NCI-H82 treated with DMSO at 0.1 percent for 48 hours (cell line): Measurements from ENCODE around the gene MAPKAPK2.

Source experiments
- DNase-seq: peaks from one replicate; lab custom pipeline; 2025; ENCODE audit not compliant: unreplicated experiment; lab: John Stamatoyannopoulos, UW

The MAPKAPK2 gene

DNA sequence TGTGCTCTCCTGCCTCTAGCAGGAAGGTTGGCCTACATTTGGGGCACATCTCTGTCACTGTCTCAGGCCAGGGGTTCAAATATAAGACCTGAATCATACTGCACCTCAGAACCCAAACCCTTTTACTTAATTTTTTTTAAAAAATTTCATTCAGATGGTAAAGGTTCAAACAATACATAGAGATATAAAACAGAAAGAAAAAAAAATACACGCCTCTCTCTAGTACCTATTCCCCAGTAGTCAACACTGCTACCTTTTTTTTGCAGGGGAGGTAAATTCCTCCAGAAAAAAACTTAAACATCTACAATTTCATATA, 32.9 kb downstream of the MAPKAPK2 start:
- no peak for DNase-seq

DNA sequence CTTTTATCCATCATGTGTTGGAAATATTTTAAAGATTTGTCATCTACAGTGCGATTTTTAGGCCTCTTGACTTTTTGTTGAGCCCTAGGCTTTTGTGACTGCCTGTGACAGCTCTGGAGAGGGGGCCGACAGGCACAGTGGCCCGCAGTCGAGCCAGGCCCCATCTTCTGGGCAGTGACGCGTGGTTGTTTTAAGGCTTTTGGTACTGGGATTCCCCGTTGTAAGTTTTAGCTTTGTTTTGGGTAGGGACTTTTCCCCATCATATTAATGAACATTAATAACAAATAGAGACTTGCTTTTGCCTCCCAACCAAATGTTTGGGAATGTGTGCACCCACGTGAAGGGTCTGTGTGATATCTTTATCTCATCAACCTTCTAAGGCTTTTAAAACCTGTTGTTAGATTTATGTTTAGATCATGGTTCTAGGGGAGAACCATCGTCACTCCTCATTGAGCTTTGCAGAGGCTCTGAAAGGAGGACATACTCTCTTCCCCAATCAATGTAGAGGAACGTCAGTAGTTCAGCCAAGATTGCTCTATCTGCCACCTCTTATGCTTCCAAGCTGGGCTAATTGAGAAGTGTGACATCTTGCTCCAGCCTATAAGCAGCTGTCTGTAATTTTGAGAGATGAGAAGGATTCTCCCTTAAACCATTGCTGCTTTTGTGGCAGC, 34.6 kb downstream of the MAPKAPK2 start:
- no peak for DNase-seq

DNA sequence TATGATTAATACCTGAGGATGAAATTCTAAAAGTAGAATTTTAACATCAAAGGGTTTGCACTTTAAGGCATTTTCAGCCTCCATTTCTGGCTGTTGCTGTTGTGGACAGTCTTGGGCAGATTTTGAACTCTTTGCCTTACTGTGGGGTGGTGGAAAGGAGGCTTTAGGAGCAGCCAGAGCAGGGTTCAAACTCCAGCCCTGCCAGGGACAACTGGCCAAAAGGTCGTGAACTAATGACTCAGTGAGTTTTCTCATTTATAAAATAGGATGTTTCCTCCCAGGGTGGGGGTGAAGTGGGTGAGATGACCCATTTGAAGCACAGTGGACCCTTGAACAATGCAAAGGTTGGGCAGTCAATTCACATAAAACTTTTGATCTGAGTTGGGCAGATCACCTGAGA, 36.7 kb downstream of the MAPKAPK2 start:
- DNase-seq, result no peak

DNA sequence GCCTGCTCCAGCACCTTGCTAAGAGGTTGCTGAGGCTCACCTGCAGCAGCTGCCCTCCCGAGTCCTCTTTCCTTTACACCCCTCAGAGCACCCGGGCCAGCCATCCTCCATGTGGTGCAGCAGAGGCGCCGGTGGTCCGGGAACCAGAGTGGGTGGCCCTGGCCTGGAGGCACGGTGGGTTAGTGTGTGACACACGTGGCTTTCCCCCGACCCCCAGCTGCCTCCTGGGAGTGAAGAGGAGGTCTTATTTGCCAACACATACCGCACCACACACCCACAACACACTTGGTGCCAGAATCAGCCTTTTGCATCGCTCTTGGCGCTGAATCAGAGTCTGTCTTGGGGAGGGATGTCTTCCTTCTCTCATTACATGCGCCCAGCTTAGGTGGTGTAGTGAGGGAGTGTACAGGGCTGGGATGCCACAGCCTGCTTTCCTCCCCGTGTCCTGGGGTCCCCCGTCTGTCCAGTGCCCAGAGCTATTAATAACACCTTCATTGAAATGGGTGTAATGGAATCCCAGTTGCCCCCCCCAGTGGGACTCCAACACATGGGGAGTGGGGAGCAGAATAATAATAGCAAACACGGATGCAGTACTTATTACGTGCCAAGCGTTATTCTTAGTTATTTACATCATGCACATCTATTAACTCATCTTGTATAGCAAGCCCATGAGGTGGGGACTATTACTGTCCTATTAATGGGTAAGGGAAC, 38.2 kb downstream of the MAPKAPK2 start:
- DNase-seq, result no peak

DNA sequence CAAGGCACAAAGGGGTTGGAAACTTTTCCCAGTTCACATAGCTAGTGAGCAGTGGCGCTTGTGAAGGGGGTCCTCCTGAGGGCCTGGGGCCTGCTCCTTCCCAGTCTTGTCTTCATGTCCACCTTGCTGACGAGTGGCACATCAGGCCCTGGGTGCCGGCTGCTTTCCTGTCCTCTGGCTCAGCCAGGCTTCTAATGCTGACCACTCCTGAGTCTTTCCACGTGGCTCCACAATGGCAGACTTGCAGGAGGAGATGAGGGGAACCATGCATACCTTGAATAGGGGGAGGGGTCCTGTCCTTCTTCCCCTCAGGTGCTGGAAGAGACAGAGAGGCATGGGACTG, 38.7 kb downstream of the MAPKAPK2 start:
- DNase-seq, result no peak

DNA sequence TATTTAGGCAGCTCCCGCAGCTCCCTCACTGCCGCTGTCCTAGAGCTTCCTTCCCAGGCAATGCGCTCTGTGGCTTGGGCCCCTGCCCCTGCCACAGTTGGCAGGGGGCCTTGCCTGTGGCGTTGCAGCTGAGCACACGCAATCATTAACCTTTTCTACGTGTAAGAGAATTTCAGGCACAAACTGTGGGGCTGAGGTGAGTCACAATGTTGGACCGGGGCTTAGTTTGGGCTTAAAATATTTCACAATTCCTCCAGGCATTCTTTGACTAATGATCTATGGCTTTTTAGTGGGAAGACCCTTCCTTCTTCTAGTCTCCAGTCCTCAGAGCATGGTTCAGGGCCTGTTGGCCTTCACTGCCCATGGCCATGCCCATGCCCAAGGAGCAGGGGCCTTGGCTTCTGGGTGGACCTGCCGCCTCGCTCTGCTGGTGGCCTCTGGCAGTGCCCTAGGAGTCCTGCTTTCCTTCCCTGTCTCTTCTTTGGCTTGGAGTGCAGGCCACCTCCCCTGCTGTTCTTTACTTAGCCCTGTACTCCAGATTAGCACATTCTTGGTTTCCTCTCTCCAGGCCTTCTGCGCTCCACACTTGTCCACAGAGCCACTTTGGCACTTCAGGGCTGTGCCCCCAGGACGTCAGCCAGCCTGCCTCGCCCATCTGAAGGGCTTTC, 39.2 kb downstream of the MAPKAPK2 start:
- DNase-seq, result no peak

DNA sequence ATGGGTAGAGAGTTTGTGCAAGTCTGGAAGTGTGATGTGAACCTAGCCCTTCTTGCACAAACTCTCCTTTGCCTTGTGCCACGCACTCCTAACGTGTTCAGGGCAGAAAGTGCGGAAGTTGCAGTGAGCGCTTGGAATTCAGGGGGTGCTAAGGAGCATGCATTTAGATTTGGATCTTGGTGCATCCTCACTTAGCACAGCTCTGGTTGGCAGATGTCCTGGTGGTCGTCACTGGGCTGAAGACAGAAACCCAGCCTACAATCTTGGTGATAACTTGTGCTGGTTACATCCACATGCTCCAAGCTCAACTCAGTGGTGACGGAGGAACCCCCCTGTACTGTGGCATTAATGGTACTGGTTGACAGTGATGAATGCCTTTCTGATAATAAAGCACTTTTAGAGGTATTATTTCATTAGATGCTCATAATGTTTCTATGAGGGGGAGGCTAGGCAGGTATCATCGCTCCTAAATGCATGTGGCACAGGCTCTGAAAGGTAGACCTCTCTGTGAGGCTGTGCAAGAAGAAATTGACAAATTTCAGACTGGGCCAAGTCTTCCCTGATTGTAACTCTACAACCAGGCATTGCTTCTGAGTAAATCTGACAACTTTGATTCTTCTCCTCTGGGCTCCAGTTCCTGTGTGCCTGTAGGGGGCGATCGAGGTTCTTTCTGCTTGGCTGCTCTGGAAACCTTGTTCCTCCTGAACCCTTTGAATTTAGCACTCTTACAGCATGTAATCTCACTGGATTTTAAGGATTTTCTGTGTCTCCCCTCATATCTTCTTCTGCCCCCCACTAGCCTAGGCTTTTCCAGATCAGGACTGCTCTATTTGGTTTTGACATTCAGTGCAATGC, 40.6 kb downstream of the MAPKAPK2 start:
- DNase-seq, result peak; percentile 16

DNA sequence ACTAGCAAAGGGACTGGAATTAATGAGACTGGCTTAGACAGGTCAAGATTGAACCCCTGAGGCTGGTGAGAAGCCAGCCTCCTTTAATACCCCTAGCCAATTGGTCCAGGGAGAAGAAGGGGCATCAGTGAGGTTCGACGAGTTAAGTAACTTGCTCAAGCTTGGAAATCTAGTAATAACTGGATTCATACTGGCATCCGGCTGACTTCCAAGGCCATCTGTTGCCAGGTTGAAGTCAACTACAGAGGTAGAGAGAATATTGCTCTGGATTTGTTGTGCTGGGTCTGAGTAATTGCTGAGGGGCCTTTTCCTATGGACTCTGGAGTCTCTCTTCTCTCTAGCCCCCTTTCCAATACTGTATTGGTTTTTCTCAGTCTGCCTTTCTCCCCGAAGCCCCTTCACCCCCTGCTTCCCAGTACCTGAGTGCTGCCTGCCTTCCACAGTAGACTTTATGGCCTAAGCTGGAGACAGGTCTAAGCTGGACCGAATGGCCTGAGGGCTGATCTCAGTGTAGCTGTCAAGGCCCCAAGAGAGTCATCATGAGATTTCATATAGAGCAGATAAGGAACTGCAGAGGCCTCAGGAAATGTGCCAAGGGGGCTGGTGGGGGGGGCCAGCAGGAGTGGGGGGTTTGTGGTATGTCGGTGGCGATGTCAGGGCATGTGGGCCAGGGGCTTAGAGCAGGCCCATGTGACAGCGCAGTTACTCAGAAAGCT, 43.4 kb downstream of the MAPKAPK2 start:
- DNase-seq, result no peak

DNA sequence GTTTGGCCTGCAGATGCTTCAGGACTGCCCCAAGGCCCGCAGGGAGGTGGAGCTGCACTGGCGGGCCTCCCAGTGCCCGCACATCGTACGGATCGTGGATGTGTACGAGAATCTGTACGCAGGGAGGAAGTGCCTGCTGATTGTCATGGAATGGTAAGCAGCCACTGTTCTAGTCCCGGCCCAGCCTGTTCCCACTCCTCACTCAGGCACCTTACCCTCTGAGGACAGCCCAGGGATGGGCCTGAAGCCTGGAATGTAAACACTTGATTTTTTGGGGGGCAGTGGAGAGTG, 43.9 kb downstream of the MAPKAPK2 start:
- DNase-seq, result no peak

DNA sequence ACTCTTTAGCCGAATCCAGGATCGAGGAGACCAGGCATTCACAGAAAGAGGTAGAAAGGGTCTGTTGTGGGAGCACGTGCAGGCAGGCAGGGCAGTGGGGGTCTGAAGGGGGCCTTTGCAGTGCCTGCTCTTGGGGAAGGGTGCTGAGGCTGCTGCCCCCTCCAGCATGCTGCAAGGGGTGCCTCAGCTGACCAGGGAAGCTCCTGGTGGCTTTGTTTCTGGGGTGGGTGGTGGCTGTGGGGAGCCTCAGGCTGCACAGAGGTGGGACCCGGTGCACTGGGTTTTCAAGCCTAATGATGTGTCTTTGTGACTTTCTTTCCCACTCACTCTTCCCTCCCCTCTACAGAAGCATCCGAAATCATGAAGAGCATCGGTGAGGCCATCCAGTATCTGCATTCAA, 44.3 kb downstream of the MAPKAPK2 start:
- DNase-seq, result no peak

DNA sequence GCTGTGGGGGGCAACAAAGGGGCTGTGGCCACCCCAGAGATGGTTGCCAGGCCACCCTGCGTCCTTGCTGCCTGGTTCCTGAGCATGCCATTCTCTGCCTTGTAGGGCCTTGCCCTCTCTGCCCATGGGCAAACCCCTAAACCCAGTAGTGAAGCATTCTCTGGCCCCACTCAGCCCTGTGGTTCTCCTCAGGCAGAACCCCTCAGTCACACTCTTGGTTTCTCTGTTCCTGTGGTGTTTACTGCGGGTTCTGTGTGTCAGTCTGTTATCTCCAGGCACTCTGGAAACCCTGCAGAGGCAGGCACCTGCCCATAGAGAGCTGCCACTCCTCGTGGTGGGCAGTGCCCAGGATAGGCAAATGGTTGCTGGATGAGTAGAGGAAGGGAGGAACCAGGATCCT, 44.8 kb downstream of the MAPKAPK2 start:
- DNase-seq, result no peak

DNA sequence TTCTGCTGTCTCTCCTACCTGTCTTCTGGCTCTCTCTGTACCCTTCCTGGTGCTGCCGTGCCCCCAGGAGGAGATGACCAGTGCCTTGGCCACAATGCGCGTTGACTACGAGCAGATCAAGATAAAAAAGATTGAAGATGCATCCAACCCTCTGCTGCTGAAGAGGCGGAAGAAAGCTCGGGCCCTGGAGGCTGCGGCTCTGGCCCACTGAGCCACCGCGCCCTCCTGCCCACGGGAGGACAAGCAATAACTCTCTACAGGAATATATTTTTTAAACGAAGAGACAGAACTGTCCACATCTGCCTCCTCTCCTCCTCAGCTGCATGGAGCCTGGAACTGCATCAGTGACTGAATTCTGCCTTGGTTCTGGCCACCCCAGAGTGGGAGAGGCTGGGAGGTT, 47.8 kb downstream of the MAPKAPK2 start:
- no peak for DNase-seq

DNA sequence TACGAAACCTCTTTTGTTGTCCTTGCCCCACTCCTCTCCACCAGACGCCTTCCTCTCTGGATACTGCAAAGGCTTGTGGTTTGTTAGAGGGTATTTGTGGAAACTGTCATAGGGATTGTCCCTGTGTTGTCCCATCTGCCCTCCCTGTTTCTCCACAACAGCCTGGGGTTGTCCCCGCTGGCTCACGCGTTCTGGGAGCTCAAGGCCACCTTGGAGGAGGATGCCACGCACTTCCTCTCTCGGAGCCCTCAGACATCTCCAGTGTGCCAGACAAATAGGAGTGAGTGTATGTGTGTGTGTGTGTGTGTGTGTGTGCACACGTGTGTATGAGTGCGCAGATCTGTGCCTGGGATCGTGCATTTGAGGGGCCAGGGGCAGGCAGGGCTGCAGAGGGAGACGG, 48.3 kb downstream of the MAPKAPK2 start:
- no peak for DNase-seq

DNA sequence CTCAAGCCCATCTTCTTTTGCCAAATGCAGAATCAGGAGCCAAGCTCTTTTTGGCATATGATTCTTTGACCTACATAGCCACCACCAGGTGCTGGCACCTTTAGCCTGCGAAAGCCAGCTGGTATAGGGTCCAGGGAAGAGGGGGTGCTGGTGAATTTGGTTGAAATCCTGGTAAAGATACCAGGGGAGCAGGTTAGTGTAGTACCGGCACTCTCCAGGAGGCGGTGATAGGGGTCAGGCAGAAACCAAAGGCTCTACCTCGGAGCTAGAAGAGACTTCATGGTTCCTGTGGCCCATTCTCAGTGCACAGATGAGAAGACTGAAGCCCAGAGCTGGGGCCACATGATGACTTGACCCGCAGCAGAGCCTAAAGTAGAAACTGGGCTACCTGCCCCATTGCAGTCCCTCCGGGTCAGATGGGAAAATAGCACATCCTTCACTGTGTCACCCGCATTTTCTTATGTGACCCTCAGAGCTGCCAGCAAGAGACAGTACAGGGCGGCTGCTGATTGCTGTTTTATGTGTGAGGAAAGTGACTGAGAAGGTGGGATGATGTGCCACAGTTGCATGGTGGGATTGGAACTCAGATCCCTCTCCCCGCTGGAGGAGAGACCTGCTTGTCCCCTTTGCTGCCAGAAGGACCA, 49.9 kb downstream of the MAPKAPK2 start:
- peak; percentile 15 for DNase-seq

DNA sequence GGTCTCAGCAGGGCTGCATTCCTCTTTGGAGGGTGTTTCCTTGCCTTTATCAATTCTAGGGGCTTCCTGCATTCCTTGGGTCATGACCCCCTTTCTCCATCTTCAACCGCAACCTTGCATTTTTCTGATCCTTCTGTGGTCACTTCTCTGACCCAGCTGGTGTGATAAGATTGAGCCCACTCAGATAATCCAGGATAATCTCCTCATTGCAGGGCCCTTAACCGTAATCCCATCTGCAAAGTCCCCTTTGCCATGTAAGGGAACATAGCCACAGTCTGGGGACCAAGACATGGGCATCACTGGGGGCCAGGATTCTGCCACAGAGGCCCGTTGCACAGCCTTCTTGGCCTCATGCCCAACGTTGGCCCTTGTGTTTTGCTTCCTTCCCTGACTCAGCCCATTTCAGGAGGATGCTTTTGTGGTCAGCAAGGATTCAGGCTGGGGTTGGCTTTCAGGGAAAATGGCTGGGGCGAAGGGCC, 50.9 kb downstream of the MAPKAPK2 start:
- peak; percentile 18 for DNase-seq

DNA sequence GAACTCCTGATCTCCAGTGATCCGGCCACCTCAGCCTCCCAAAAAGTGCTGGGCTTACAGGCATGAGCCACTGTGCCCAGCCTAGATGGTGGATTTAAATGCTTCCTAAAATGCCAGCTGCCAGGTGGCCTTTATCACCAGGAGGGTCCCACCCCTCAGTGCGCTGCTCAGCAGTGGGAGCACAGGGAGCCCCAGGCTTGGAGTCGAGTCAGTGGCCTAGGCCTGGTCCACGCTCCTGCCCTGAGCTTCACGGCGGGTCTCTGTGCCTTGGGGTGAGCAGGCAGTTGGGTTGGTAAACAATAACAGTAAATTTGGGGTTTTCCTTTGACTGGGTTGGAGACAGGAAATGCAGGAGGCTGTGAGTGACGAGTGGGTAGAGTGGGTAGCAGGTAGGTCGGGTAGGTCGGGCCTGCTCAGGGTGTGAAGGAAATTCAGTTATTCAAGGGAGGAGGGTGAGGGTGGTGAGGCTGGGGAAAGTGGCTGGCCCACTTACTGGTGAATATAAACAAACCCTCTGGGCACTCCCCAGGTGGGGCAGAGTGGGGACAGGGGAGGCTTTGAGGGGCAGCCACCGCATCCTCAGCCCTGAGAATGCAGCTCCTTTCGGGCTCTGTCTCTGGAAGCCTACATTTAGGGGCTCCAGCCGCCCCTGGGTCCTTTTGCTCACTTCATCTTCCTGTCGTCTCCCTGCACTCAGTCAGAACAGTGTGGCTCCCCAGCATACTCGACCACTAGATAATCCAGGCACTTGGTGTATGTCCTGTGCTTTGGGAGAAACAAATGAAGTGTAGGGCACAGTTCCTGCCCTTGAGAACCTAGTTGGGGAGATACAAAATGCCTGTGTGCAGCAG, 52.4 kb downstream of the MAPKAPK2 start:
- no peak for DNase-seq

DNA sequence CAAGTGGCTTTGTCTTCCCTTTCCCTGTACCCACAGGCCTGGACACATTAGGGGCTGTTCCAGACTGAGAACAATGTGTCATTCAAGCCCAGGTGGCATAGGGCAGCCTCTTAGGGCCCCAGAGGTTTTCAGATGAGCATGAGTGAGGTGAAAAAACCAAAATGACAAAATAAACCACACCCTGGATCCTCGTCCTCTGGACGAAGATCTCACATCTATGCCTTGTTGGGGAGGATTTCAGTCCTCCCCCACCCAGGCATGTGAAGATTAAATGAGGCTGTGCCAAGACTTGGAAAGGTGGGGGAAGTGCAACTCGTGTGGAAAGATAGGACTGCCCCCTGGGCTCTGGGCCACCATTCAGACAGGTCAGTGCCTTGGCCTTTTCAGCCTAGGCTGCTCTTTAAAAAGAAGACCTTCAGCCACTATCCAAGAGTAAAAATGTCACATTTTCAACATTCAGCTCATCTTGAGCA, 53.1 kb downstream of the MAPKAPK2 start:
- DNase-seq, result no peak

DNA sequence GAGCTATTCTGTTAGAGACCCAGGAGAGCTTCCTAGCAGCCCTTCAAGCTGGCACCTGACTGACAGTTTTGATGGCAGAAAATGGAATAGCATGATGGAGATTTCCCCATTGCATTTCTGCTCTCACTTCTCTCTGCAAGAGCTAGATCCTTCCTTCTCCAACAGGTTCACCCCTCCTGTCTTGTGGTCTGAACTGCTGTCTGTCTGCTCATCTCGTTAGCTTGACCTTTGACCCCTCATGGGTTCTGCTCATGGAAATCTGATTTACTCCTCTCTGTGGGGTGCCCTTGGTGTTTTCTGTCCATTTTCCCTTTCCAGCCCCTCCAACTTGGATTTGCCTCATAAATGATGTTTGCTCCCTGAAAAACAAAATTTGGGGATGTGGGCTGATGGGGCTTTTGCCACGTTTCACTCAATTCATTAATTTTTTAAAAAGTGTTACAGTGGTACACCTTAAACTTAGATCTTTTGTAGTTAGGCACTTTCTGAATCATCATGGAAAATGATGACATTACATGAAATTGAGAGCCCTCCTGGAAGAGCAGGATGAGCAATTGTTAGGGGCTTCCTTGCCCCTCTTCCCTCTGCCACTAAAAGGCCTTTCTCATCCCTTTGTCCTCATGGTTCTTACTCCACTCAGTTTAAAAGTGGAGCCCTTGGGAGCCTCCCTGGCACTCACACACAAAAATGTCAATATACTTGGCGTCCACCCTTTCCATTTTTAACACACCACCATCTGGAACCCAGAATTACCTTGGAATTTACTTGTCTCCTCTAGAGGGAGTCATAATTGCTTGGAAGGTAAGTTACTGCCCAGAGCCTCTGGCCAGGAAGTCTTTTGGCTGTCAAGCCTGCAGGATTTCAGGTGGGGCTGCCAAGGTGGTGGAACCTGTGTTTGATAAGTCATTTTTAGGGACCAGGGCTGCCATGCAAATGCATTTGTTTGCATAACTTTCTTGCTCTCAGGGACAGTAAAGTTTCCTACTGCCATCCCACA, 54.0 kb downstream of the MAPKAPK2 start:
- peak; percentile 14 for DNase-seq
